DMS 273 (cell line): Measurements from ENCODE around the gene SLC41A1.
A peak's percentile ranks its signal among the peaks of the same experiment; 100 is the strongest.

Experiments used
- DNase-seq: peaks from one replicate; lab custom pipeline; 2025; ENCODE audit not compliant: unreplicated experiment; lab: John Stamatoyannopoulos, UW

Gene SLC41A1

GRCh38 chr1:205823260-205823659, 10.3 kb upstream of the SLC41A1 start:
- DNase-seq, result peak; percentile 53

DNA sequence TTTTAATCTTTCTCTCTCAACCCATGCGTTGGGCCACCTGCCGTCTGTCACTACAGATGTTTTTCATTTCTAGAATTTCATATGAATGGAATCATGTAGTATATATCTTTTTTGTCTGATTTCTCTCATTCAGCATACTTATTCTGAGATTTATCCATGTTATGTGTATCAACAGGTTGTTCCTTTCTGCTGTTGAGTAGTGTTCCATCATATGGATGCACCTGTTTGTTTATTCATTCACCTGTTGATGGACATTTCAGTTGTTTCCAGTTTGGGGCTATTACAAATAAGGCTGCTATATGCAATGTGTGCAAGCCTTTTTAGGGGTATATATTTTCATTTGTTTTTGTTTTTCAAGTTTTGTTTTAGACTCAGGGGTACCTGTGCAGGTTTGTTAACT, 9.4 kb upstream of the SLC41A1 start:
- no peak for DNase-seq

GRCh38 chr1:205817988-205818387, 5.0 kb upstream of the SLC41A1 start:
- no peak for DNase-seq

GRCh38 chr1:205817364-205817763, 4.4 kb upstream of the SLC41A1 start:
- DNase-seq, result no peak

GRCh38 chr1:205813755-205814058, 709 bp upstream of the SLC41A1 start:
- DNase-seq, result no peak

- peak; percentile 53 for DNase-seq
Measured at GRCh38 chr1:205812271-205812877, 624 bp downstream of the SLC41A1 start.

- DNase-seq, result peak; percentile 18
Measured at GRCh38 chr1:205811660-205812059, 1.3 kb downstream of the SLC41A1 start.

DNA sequence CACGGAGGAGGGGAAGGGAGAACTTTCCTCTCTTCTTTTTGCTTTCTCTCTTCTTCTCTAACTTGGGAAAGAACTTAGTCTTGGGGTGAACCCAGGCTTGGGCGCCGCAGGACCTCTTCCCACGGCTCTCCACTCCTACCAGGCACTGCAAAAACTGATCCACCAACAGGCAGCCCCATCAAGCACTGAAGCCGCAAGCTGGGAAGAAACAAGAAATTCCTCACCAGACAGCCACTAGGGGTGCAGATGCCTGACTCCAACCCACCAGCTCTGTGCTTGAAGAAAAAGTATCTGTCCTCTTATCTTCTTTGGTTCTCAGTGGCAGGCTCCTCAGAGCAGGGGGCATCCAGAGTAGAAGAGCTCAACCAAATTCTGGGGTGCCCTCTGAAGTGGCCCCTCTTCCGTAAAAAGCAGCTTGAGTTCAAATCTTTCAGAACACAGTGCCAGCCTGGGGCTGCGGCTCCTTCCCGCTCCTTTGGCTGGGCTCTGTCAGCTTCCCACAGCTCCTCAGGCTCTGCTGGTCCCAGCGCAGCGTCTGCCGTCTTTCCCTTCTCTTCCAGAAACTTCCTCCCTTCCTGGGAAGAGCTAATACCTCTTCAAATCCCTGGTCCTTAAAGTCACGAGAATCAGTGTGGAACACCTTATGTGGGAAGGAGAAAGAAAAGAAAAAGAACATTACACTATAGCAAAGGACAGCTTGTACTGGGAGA, 2.4 kb downstream of the SLC41A1 start:
- DNase-seq, result peak; percentile 33

- no peak for DNase-seq
Measured at GRCh38 chr1:205809942-205810345, 3.1 kb downstream of the SLC41A1 start.

- DNase-seq, result no peak
Measured at GRCh38 chr1:205809469-205809868, 3.5 kb downstream of the SLC41A1 start.

DNA sequence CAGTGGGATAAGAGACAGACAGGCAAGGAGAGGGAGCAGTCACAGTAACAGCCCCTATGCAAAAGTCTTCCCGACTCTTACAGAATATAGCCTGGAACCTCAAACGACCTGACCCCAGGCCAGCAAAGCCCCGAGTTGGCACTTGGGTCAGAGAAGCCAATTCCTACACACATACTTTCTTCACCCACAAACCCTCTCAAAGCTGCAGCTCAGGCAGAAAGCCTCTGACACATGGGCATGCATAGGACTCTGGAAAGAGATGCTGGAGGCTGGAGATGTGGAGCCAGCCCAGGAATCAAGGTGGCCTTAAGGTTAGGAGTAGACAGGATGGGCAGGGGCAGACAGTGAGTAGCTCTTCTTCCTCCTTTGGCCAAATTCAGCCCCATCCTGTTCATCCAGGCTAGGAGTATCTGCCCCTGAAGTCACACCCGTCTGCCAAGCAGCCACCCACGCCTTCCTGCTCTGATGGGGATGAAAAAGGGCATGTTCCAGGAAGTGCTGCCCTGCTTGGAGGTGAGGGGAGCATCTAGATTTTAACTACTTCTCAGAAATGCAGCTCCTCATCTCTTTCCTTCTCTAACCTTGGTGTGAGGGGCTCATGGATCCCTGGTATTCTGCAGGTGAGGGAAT, 7.8 kb downstream of the SLC41A1 start:
- DNase-seq, result no peak

DNA sequence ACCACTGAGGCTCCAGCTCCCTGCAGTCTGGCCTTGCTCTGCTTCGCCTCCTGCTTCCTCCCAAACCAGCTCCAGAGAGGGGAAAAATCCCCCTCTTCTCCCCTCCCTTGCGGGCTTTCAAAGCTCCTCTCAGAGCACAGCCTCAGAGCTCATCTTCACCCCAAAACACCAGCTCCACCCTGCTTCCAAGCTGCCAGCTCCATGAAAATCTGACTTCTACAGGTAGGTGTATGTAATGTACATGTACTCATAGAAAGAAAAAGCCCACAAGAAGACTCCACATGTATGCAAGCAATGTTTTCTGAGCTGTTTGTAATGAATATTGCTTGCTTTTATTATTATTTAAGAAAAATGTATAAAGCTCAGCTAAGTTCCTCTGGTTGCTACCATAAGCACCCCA, 8.4 kb downstream of the SLC41A1 start:
- no peak for DNase-seq

DNA sequence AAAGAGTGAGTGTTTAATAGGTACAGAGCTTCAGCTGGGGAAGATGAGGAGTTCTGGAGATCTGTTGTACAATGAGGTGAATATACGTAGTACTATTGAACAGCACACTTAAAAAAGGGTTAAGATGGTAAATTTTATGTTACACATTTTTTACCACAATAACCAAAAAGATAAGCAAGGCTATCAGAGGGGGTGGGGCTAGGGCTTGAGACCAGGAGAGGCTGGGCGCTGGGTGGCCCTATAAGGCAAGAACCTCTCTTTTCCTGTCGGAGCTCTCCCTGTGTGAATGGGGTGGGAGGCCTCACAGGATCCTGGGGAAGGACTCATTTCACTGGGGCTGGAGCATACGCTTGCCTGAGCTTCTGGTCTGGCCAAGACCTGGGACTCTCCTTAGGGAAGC, 9.0 kb downstream of the SLC41A1 start:
- no peak for DNase-seq

DNA sequence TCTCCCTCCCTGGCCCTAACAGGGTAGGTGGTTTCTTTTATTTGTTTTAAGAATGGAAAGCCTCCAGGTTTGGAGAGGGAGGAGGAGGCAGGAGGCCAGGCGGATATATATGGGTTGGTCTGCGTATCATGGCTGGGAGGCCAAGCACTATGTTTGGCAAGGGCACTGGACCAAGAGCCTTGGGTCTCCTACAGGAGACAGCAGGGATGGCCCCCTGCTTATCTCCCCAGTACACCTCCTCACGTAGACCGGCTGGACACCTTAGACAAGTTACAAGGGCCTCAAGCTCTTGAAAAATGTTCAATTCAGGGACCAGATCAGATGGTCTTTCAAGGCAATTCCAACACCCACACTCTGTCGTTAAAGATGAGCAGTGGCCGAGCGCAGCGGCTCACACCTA, 10.9 kb downstream of the SLC41A1 start:
- DNase-seq, result no peak

DNA sequence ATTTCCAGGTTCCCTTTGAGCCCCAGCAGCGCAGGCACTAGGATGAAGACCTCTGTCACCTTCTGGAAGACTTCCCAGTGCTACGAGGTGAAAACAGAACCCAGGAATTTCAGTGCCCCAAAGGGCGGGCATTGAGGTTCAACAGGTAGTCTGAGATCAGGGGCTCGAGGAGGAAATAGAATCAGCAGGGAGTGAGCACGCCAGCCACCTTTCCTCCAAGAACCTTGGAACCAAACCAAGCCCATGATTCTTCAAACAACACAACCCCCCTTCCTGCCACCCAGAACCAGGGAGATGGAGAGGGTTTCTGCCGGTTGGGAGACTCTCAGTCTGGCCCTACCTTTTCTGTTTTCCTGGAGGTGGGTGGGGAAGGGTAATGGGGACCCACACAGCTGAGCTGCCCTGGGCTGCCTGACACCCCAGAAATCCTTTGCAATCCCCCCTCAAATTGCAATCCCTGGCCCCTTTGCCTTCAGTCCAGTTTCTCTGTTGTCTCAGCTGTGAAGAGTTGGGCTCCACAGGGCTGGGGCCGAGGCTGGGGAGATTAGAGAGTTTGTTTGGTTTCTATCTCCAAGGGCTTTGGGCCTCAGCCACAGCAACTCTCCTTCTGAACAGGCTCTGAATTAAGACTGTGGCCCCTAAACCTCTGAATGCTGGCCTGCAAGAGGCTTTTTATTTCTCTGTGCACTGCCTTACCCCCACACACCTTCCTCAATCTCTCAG, 11.9 kb downstream of the SLC41A1 start:
- no peak for DNase-seq

DNA sequence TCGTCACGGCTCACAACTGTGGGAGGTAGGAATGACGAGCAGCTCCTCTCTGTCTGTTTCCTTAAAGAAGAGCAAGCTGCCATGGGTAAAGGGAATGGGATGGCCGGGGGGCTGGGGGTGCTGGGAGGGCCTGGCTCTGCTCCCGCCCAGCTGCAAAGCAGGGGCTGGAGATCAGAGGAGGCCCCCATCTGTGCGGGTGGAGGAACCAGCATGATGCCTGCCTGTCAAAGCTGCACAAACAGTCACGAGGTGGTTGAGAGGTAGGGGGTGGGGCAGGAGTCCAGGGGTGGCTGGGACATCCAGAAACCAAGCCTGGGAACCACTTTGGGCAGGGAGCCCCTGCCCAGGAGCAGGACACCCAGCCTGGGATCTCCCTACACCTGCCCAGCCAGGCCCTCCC, 12.6 kb downstream of the SLC41A1 start:
- peak; percentile 17 for DNase-seq

DNA sequence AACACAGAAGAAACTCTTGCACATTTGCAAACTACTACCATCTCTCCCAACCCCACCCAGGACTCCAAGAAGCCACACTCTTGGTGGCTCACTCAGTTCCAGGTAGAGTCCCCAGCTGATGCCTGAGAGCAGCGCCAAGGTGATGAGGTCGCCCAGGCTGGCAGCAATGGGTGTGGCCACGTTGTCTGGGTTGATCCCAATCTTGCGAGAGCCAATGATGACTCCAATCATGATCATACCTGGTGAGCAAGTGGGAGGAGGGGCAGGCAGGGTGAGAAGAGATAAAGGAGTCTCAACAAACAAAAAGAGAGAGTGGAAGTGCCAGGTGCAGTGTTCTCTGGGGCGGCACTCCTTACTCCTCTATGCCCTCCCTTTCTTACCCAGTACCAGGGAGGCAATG, 14.4 kb downstream of the SLC41A1 start:
- DNase-seq, result no peak

DNA sequence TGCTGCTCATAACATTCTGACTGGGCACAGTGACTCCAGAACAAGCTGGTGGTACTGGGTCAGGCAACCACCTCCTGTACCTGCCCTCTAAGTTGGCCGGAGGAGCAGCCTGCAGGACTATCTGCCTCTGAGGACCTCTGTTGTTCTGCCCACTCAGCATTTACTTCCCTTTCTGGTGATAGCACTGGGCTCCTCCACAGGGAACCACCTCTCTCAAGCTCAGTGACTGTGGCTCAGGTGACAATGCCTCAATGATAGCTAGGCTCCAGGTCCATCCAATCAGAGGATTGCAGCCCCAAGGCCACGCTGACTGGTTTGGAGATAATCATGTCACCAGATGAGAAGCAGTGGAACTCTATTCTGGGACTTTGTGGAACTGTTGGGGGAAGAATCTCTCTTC, 15.8 kb downstream of the SLC41A1 start:
- DNase-seq, result no peak

- no peak for DNase-seq
Measured at GRCh38 chr1:205794011-205794730, 18.8 kb downstream of the SLC41A1 start.

DNA sequence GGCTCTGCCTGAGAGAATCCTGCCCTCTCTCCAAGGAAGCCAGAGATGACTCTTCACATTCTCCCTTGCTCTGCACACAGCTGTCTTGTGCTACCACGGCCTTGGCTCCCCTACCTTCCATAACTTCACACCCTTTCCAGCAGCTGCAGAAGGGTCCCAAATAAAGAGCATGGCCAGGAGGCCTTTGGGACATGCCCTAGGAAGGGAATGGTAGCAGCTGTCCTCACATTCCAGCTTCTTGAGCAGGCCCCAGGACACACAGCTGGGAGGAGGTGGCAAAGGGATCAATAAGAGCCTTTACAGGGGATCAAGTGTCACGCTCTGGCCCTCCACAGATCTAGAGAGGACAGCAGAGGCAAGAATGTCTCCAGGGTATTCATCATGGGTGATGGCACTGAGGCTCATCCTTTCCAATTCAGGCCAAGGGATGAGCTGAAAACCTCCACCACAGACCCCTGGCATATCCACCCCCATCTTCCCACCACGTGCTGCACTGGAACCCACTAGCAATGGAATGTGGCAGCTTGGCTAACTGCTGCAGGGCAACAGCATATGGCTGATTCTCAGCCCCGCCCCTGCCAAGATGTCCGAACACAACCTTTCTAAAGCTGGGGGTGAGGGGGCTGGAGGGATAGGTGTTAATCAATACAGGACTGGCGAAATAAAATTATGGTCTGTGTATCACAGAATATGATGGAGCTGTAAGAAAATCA, 19.9 kb downstream of the SLC41A1 start:
- peak; percentile 68 for DNase-seq

GRCh38 chr1:205792481-205792881, 20.5 kb downstream of the SLC41A1 start:
- DNase-seq, result peak; percentile 50
